ENCODE results near the gene STIMATE.

DNA sequence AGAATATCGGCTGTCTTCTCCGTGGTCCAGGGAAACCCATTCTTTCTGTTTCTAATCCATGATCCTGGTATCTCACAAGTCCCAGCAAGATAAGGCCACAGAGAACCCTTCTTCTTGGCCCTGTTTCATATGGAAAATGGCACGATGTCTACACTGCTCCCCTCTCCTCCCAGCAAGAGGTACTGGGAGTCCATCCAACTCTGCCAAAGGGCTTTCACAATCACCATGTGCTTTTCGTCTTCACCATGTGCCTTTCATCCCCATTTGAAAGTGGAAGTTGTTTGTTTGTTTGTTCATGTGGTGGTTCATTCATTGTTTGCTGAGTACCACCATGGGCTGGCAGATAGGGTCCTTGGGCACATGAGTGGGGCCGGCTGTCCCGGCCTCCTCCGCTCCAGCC lies 97.3 kb downstream of the STIMATE start:
- TF ChIP-seq CBX3 (IDR thresholded peaks at IDR 0.05; ENCODE audit: borderline replicate concordance in 1 of 2, low read length in 2 of 2) (no peak), CHD2 (IDR thresholded peaks at IDR 0.05; ENCODE audit: low read depth, low read length) (no peak)

Measured in K562 (cell line).